A375 (cell line): ENCODE results near the gene IFT172. TPM values are rescaled to one million over a fixed set of nuclear protein-coding genes. Genes with fewer than 3 reads are reported as not detected.

Experiments used
- small RNA-seq: library from RNA; depleted of rRNA; stranded (forward); fragments of <200 nt; gene quantifications from one replicate; pipeline ENCODE3, GENCODE V24; 2014
- total RNA-seq: library from RNA; depleted of rRNA; stranded (reverse); fragments of >200 nt; shearing (Covaris generic); gene quantifications from 2 replicates; pipeline ENCODE4 v1.2.3, GENCODE V29; 2014; rRNA removed

IFT172 gene
- 26.5 and 29.8 TPM in 2 replicates for total RNA-seq

GRCh38 chr2:27489498-27490397 is at the start of gene IFT172:
TSS of gene IFT172 (minus strand) at chr2:27489743. CDS start at chr2:27489653, 90 bp downstream.

GRCh38 chr2:27496357-27497287 is 7.1 kb upstream of the IFT172 start, which contains the start of gene GCKR:
TSS of gene GCKR (plus strand) at chr2:27496839. CDS start at chr2:27496905, 66 bp downstream.

GRCh38 chr2:27494944-27495554 is 5.5 kb upstream of the IFT172 start, which contains the start of gene FNDC4:
TSS of gene FNDC4 (minus strand) at chr2:27495200. CDS start at chr2:27494679, 521 bp downstream.

GRCh38 chr2:27441958-27442919 is 47.3 kb downstream of the IFT172 start, which contains the start of gene KRTCAP3:
TSS of gene KRTCAP3 (plus strand) at chr2:27442381. CDS start at chr2:27442413, 32 bp downstream.

GRCh38 chr2:27428213-27428977 is 61.1 kb downstream of the IFT172 start, which contains the start of gene NRBP1:
TSS of gene NRBP1 (plus strand) at chr2:27428631. CDS start at chr2:27433274, 4,643 bp downstream.

GRCh38 chr2:27409321-27410073 is 80.0 kb downstream of the IFT172 start, which contains the start of gene PPM1G:
TSS of gene PPM1G (minus strand) at chr2:27409591. CDS start at chr2:27409422, 169 bp downstream.

Small RNAs within 50 kb of the gene (small RNA-seq; reads per million reads assigned to genes)
- gene RNU6-986P: not detected

Other genes with a start within 250 kb of the IFT172 start
- 0.66 and 1.2 TPM in 2 replicates for gene SLC30A3, start 226.7 kb downstream of the IFT172 start, total RNA-seq
- gene DNAJC5G, start 214.3 kb downstream of the IFT172 start, total RNA-seq: not detected in 2 replicates
- gene TRIM54, start 207.3 kb downstream of the IFT172 start, total RNA-seq: 0.05 TPM in 1 of 2 replicates, not detected in the other
- 6.6 and 9.2 TPM in 2 replicates for gene UCN, start 181.3 kb downstream of the IFT172 start, total RNA-seq
- gene MPV17, start 166.6 kb downstream of the IFT172 start, total RNA-seq: 89.7 and 100 TPM in 2 replicates
- 55.7 and 61.9 TPM in 2 replicates for gene GTF3C2, start 133.0 kb downstream of the IFT172 start, total RNA-seq
- gene EIF2B4, start 119.4 kb downstream of the IFT172 start, total RNA-seq: 33.2 and 38.4 TPM in 2 replicates
- 119 and 144 TPM in 2 replicates for gene SNX17, start 119.1 kb downstream of the IFT172 start, total RNA-seq
- 22.8 and 24.3 TPM in 2 replicates for gene ZNF513, start 109.0 kb downstream of the IFT172 start, total RNA-seq
- gene PPM1G, start 80.2 kb downstream of the IFT172 start, total RNA-seq: 165 and 169 TPM in 2 replicates
- gene NRBP1, start 61.1 kb downstream of the IFT172 start, total RNA-seq: 67.3 and 72.5 TPM in 2 replicates
- gene KRTCAP3, start 47.4 kb downstream of the IFT172 start, total RNA-seq: 0.60 TPM in 1 of 2 replicates, not detected in the other
- gene FNDC4, start 5.5 kb upstream of the IFT172 start, total RNA-seq: 3.2 and 3.8 TPM in 2 replicates
- gene GCKR, start 7.1 kb upstream of the IFT172 start, total RNA-seq: not detected in 2 replicates
- 11.7 and 16.8 TPM in 2 replicates for gene ZNF512, start 93.3 kb upstream of the IFT172 start, total RNA-seq
- gene CCDC121, start 139.3 kb upstream of the IFT172 start, total RNA-seq: 1.8 and 3.5 TPM in 2 replicates
- 28.0 and 28.1 TPM in 2 replicates for gene GPN1, start 139.3 kb upstream of the IFT172 start, total RNA-seq
- 20.2 and 21.6 TPM in 2 replicates for gene SUPT7L, start 173.9 kb upstream of the IFT172 start, total RNA-seq
- 33.5 and 36.7 TPM in 2 replicates for gene SLC4A1AP, start 174.1 kb upstream of the IFT172 start, total RNA-seq